HEK293 (cell line): ENCODE data around the gene ZFP42.

ENCODE experiments used
- CTCF ChIA-PET: fragments of 350-600 bp; formaldehyde crosslinking; extraction: SDS; loops from one replicate; lab custom pipeline; 2021; ENCODE audit warnings: antibody characterized with exemption; lab: Yijun Ruan, JAX
- POLR2A ChIA-PET: fragments of 300-600 bp; formaldehyde crosslinking; extraction: SDS; loops from one replicate; lab custom pipeline; 2020; ENCODE audit warnings: antibody characterized with exemption, inconsistent platforms; lab: Yijun Ruan, JAX
- H3K27ac ChIP-seq: fragments of 200-500 bp; sonication (Bioruptor generic); 2 replicates; pipeline ENCODE4 v1.5.1; 2014; ENCODE audit warnings: low read depth, low read length, control low read depth, inconsistent platforms; ENCODE audit errors: extremely low read depth
- H3K36me3 ChIP-seq, 2 experiments: fragments of 200-500 bp in 1 of 2; sonication (Bioruptor generic) in 1 of 2; 1 replicate in 1 of 2; 2 replicates in 1 of 2; pipeline ENCODE4 v1.5.1; 2014 to 2017; ENCODE audit warnings: inconsistent platforms in 2 of 2, low read length in 2 of 2; ENCODE audit not compliant: control insufficient read depth in 2 of 2, insufficient read depth in 1 of 2
- H3K4me1 ChIP-seq: fragments of 200-500 bp; sonication (Bioruptor generic); 2 replicates; pipeline ENCODE4 v1.5.1; 2014; ENCODE audit warnings: mild to moderate bottlenecking, low read length, inconsistent platforms; ENCODE audit not compliant: control insufficient read depth, insufficient read depth
- H3K4me3 ChIP-seq: 2 replicates; pipeline ENCODE4 v1.5.1; 2011; ENCODE audit warnings: low read depth, mild to moderate bottlenecking, control low read depth, low read length, moderate library complexity
- H3K9me3 ChIP-seq: fragments of 200-500 bp; sonication (Bioruptor generic); 2 replicates; pipeline ENCODE4 v1.5.1; 2014; ENCODE audit warnings: low read depth, low read length, inconsistent platforms; ENCODE audit not compliant: control insufficient read depth, insufficient read depth
- KLF8 ChIP-seq: fragments of 450-650 bp; formaldehyde crosslinking; IDR thresholded peaks from 2 replicates; pipeline ENCODE4 v1.5.1; 2016; ENCODE audit warnings: missing biosample characterization, missing genetic modification characterization
- MEIS1 ChIP-seq: sonication (generic); formaldehyde crosslinking; IDR thresholded peaks from 2 replicates; pipeline ENCODE4 v1.8.1; 2022; ENCODE audit warnings: missing genetic modification reagents, mild to moderate bottlenecking, borderline replicate concordance
- SP7 ChIP-seq: fragments of 450-650 bp; formaldehyde crosslinking; IDR thresholded peaks from 2 replicates; pipeline ENCODE4 v1.5.1; 2016; ENCODE audit warnings: missing biosample characterization, missing genetic modification characterization
- ZBTB20 ChIP-seq: fragments of 450-650 bp; formaldehyde crosslinking; IDR thresholded peaks from 2 replicates; pipeline ENCODE4 v1.5.1; 2016; ENCODE audit warnings: missing biosample characterization, missing genetic modification characterization
- ZBTB48 ChIP-seq: fragments of 450-650 bp; formaldehyde crosslinking; IDR thresholded peaks from 2 replicates; pipeline ENCODE4 v1.5.1; 2016; ENCODE audit warnings: missing biosample characterization, missing genetic modification characterization
- ZBTB49 ChIP-seq: fragments of 450-650 bp; formaldehyde crosslinking; IDR thresholded peaks from 2 replicates; pipeline ENCODE4 v1.5.1; 2016; ENCODE audit warnings: missing biosample characterization, missing genetic modification characterization, low read depth
- ZBTB7A ChIP-seq: fragments of 450-650 bp; formaldehyde crosslinking; IDR thresholded peaks from 2 replicates; pipeline ENCODE4 v1.5.1; 2016; ENCODE audit warnings: low read depth, missing biosample characterization, missing genetic modification characterization
- ZNF10 ChIP-seq: fragments of 450-650 bp; formaldehyde crosslinking; IDR thresholded peaks from 2 replicates; pipeline ENCODE4 v1.5.1; 2017; ENCODE audit warnings: missing biosample characterization, missing genetic modification characterization
- ZNF184 ChIP-seq: fragments of 450-650 bp; IDR thresholded peaks from 2 replicates; pipeline ENCODE4 v1.5.1; 2018; ENCODE audit warnings: missing biosample characterization, mild to moderate bottlenecking, missing genetic modification characterization
- ZNF19 ChIP-seq: fragments of 450-650 bp; formaldehyde crosslinking; IDR thresholded peaks from 2 replicates; pipeline ENCODE4; 2016; ENCODE audit warnings: missing biosample characterization, missing genetic modification characterization, low read depth
- ZNF223 ChIP-seq: fragments of 450-650 bp; formaldehyde crosslinking; IDR thresholded peaks from 2 replicates; pipeline ENCODE4 v1.5.1; 2016; ENCODE audit warnings: missing biosample characterization, missing genetic modification characterization
- ZNF266 ChIP-seq: fragments of 450-650 bp; formaldehyde crosslinking; IDR thresholded peaks from 2 replicates; pipeline ENCODE4 v1.5.1; 2016; ENCODE audit warnings: missing biosample characterization, missing genetic modification characterization, low read depth
- ZNF571 ChIP-seq: fragments of 450-650 bp; formaldehyde crosslinking; IDR thresholded peaks from 2 replicates; pipeline ENCODE4 v1.5.0; 2017; ENCODE audit warnings: missing biosample characterization, missing genetic modification characterization
- ZNF629 ChIP-seq: fragments of 450-650 bp; formaldehyde crosslinking; IDR thresholded peaks from 2 replicates; pipeline ENCODE4 v1.5.1; 2017; ENCODE audit warnings: missing biosample characterization, missing genetic modification characterization
- ZNF701 ChIP-seq: fragments of 450-650 bp; formaldehyde crosslinking; IDR thresholded peaks from 2 replicates; pipeline ENCODE4 v1.5.1; 2016; ENCODE audit warnings: missing biosample characterization, missing genetic modification characterization
- ZNF830 ChIP-seq: fragments of 450-650 bp; IDR thresholded peaks from 2 replicates; pipeline ENCODE4 v1.5.0; 2018; ENCODE audit warnings: missing biosample characterization, missing genetic modification characterization, low read depth, mild to moderate bottlenecking, moderate library complexity
- TF ChIP-seq, protein P1 (sequence below): fragments of 450-650 bp; formaldehyde crosslinking; IDR thresholded peaks from 2 replicates; pipeline ENCODE4 v1.5.1; 2016; ENCODE audit warnings: missing biosample characterization, missing genetic modification characterization
- TF ChIP-seq, protein P2 (sequence below): sonication (generic); formaldehyde crosslinking; IDR thresholded peaks from 2 replicates; pipeline ENCODE4 v1.8.1; 2022; ENCODE audit warnings: mild to moderate bottlenecking, moderate library complexity, missing genetic modification reagents
- TF ChIP-seq, protein P3 (sequence below): fragments of 450-650 bp; formaldehyde crosslinking; IDR thresholded peaks from 2 replicates; pipeline ENCODE4 v1.5.1; 2016; ENCODE audit warnings: missing biosample characterization, missing genetic modification characterization

ZFP42 gene

GRCh38 chr4:187962926-187963325 lies 32.6 kb upstream of the ZFP42 start:
- ChIA-PET POLR2A (no interaction called here), CTCF (no interaction called here)
- Histone ChIP-seq H3K9me3 (no peaks in the 10 kb centered on the region), H3K4me3 (no peak overlapping the region), H3K36me3 (no peaks in the 10 kb centered on the region), H3K4me1 (no peaks in the 10 kb centered on the region), H3K27ac (no peak overlapping the region)
- no peak for TF ChIP-seq ZNF10
- TF ChIP-seq, protein P1, sequence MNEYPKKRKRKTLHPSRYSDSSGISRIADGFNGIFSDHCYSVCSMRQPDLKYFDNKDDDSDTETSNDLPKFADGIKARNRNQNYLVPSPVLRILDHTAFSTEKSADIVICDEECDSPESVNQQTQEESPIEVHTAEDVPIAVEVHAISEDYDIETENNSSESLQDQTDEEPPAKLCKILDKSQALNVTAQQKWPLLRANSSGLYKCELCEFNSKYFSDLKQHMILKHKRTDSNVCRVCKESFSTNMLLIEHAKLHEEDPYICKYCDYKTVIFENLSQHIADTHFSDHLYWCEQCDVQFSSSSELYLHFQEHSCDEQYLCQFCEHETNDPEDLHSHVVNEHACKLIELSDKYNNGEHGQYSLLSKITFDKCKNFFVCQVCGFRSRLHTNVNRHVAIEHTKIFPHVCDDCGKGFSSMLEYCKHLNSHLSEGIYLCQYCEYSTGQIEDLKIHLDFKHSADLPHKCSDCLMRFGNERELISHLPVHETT (tag by site-specific recombination) = no peak
- no peak for TF ChIP-seq ZNF19 (tag by site-specific recombination)
- no peak for TF ChIP-seq SP7 (tag by site-specific recombination)
- TF ChIP-seq, protein P2, sequence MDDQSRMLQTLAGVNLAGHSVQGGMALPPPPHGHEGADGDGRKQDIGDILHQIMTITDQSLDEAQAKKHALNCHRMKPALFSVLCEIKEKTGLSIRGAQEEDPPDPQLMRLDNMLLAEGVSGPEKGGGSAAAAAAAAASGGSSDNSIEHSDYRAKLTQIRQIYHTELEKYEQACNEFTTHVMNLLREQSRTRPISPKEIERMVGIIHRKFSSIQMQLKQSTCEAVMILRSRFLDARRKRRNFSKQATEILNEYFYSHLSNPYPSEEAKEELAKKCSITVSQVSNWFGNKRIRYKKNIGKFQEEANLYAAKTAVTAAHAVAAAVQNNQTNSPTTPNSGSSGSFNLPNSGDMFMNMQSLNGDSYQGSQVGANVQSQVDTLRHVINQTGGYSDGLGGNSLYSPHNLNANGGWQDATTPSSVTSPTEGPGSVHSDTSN (CRISPR knock-in tag) = no peak
- TF ChIP-seq ZNF184 (tag by site-specific recombination) = no peak
- TF ChIP-seq ZNF701 (tag by site-specific recombination) = no peak
- TF ChIP-seq ZNF223 (tag by site-specific recombination) = no peak
- TF ChIP-seq, protein P3, sequence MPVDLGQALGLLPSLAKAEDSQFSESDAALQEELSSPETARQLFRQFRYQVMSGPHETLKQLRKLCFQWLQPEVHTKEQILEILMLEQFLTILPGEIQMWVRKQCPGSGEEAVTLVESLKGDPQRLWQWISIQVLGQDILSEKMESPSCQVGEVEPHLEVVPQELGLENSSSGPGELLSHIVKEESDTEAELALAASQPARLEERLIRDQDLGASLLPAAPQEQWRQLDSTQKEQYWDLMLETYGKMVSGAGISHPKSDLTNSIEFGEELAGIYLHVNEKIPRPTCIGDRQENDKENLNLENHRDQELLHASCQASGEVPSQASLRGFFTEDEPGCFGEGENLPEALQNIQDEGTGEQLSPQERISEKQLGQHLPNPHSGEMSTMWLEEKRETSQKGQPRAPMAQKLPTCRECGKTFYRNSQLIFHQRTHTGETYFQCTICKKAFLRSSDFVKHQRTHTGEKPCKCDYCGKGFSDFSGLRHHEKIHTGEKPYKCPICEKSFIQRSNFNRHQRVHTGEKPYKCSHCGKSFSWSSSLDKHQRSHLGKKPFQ = no peak
- TF ChIP-seq ZNF571 = no peak

GRCh38 chr4:187965726-187966125 lies 29.8 kb upstream of the ZFP42 start:
- TF ChIP-seq ZNF830 (tag by site-specific recombination) = no peak
- Histone ChIP-seq H3K4me3 (no peak overlapping the region), H3K9me3 (no peaks in the 10 kb centered on the region), H3K27ac (no peak overlapping the region), H3K4me1 (no peaks in the 10 kb centered on the region), H3K36me3 (no peaks in the 10 kb centered on the region)
- ChIA-PET POLR2A (no interaction called here), CTCF (no interaction called here)

DNA sequence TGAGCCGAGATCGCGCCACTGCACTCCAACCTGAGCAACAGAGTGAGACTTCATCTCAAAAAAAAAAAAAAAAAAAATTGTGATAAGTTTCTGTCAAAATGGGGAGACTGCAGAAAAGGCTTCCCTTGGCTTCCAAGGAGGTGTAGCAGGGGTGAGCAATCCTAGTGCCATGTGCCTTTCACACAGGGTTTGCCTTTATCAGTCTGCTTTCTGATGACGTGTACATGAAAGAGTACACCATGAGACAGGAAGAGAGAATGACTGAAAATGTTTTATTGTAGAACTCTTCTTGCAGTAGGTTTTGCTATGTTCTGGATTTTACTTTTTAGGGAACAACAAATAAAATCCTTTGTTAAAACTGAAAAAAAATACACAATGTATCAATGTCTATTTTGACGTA lies 23.4 kb upstream of the ZFP42 start:
- no peaks in the 10 kb centered on the region for H3K36me3 ChIP-seq
- POLR2A ChIA-PET = no interaction called here
- no peaks in the 10 kb centered on the region for H3K4me1 ChIP-seq
- no peaks in the 10 kb centered on the region for H3K9me3 ChIP-seq
- CTCF ChIA-PET = no interaction called here
- no peak overlapping the region for H3K4me3 ChIP-seq
- no peak for TF ChIP-seq ZNF266 (tag by site-specific recombination)
- no peak for TF ChIP-seq ZNF629 (tag by site-specific recombination)
- TF ChIP-seq MEIS1 (CRISPR knock-in tag) = no peak
- TF ChIP-seq ZBTB7A (tag by site-specific recombination) = no peak
- H3K27ac ChIP-seq = no peak overlapping the region

DNA sequence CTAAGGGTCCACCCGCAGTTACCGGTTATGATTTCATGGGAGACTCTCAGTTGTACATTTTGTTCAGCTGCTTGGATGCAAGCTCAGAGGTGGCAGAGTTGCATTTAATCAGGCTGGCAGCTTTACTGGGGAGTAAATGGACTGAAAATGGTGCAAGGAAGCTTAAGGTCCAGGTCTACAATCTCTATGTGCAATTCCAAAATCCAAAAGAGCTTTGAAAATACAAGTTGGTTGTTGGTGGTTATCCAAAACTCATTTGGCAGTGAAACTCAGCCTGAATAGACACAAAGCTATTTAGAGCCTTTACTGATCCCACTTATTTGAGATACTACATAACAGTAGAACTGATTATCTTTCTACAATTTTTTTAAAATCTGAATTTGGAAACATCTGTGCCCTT lies 11.8 kb upstream of the ZFP42 start:
- no peaks in the 10 kb centered on the region for H3K36me3 ChIP-seq

More for the DNA sequence above, 11.8 kb upstream of the ZFP42 start:
- no peak overlapping the region for H3K4me3 ChIP-seq
- H3K27ac ChIP-seq = no peak overlapping the region
- H3K9me3 ChIP-seq = no peaks in the 10 kb centered on the region
- no peak for TF ChIP-seq ZBTB20 (tag by site-specific recombination)
- TF ChIP-seq KLF8 (tag by site-specific recombination) = no peak
- TF ChIP-seq ZBTB49 (tag by site-specific recombination) = no peak
- no peak for TF ChIP-seq ZBTB48
- TF ChIP-seq, all 188 proteins: peak for 0
- no peaks in the 10 kb centered on the region for H3K4me1 ChIP-seq
- ChIA-PET CTCF (no interaction called here), POLR2A (no interaction called here)
